DOHH2 (cell line): ENCODE results near the gene PPP1R14C.

Experiments
- CTCF ChIP-seq: fragments of 200-600 bp; sonication (generic); IDR thresholded peaks from one replicate; pipeline ENCODE4 v1.5.1; 2014; ENCODE audit warnings: antibody characterized with exemption, mild to moderate bottlenecking, low read depth, low read length; ENCODE audit not compliant: poor library complexity, severe bottlenecking
- EZH2phosphoT487 ChIP-seq: fragments of 200-600 bp; sonication (generic); IDR thresholded peaks from 2 replicates; pipeline ENCODE4 v1.6.1; 2017; ENCODE audit warnings: borderline replicate concordance, mild to moderate bottlenecking, antibody characterized with exemption, low read length, moderate library complexity, mixed read lengths

GRCh38 chr6:150198532-150198931 is 55.7 kb downstream of the PPP1R14C start:
- TF ChIP-seq CTCF: no peak
- TF ChIP-seq EZH2phosphoT487: no peak
